ENCODE results near the gene ELANE. TPM values are rescaled to one million over a fixed set of nuclear protein-coding genes. Genes with fewer than 3 reads are reported as not detected.
"Not testable (repeated sequence)": the region's sequence is repeated elsewhere in the genome, so short reads cannot be mapped to it uniquely, and the experiment has no call there.

ELANE gene
- total RNA-seq, 1 experiment from 2014 or later, result not detected

DNA sequence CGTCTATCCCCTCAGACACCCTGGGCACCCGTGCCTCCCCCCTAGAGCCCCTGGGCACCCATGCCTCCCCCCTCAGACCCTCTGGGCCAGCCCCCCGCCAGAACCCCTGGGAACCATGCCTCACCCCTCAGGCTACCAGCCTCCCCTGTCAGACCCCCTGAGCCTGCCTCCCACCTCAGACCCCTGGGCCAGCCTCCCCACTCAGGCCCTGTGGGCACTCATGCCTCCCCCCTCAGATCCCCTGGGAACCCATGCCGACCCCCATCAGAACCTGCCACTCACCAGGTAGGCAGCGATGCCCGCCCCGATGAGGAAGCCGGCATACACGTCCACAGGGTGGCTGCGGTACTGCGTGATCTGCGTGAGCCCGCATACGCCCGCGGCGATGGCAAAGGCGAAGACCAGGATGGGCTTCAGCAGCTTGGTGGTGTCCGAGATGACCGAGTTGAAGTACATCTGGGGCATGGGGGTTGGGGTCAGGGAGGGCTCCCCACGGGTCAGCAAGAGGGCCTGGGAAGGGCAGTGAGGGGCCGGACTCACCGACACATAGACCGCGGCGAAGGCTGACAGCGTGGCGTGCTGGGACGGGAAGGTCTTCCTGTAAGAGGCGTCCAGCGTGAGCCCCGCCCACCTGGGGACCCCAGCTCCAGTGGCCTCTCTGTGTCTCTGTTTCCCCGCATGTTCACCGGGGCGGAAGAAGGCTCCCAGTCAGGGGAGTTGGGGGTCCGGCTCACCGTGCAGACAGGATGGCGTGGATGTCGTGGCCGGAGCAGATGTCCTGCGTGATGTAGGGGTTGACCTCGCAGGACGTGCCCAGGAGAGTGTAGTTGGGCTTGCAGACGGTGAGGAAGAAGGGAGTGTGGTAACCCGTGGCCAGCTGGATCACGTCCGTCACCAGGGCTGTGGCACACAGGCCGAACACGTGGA lies 37.7 kb upstream of the ELANE start:
- DNase-seq (ENCODE audit: low read depth), result no peak

DNA sequence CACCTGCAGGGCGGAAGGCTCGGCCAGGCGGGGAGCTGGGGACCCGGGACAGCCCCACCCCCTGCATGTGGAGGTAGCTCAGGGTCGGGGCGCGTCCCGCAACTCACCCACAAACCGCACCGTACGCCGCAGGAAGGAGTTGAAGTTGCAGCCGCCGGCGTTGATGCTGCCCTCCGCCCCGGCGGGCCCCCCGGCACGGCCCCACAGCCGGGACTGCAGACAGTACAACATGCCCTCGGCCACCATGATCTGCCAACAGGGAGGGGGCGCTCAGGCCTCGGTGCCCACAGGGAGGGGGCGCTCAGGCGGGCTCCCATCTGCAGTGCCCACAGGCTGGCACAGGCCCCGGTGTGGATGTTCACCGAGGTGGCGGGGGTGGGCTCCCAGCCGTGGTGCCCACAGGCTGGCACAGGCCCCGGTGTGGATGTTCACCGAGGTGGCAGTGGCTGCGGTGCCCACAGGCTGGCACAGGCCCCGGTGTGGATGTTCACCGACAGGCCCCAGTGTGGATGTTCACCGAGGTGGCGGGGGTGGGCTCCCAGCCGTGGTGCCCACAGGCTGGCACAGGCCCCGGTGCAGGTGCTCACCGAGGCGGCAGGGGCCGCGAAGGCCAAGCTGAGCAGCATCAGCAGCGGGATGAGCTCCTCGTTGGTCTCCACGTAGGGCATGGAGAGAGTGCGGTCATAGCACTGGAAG lies 36.9 kb upstream of the ELANE start:
- no peak for DNase-seq (ENCODE audit: low read depth)

GRCh38 chr19:815775-816499 lies 36.2 kb upstream of the ELANE start:
- no peak for DNase-seq (ENCODE audit: low read depth)

DNA sequence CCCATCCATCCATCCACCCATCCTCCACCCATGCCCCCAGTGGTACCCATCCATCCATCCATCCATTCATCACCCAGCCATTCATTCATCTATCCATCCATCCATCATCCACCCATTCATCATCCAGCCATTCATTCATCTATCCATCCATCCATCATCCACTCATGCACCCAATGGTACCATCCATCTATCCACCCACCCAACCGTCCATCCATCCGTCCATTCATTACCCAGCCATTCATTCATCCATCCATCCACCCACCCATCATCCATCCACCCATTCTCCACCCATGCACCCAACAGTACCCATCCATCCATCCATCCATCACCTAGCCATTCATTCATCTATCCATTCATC lies 35.6 kb upstream of the ELANE start:
- DNase-seq (ENCODE audit: low read depth), result no peak

DNA sequence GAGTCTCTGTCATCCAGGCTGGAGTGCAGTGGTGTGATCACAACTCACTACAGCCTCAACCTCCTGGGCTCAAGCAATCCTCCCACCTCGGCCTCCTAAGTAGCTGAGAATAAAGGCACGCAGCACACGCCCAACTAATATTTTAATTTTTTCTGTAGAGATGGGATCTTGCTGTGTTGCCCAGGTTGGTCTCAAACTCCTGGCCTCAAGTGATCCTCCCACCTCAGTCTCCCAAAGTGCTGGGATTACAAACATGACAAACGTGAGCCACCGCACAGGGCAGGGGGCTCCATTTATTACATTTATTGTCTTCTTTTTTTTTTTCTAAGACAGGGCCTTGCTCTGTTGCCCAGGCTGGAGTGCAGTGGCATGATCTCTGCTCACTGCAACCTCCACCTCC lies 31.9 kb upstream of the ELANE start:
- DNase-seq (ENCODE audit: low read depth), result not testable (repeated sequence)

- DNase-seq (ENCODE audit: low read depth), result no peak
Observed at GRCh38 chr19:821231-821824, 30.8 kb upstream of the ELANE start.

GRCh38 chr19:821825-822503 lies 30.1 kb upstream of the ELANE start, which contains the start of gene PLPPR3:
PLPPR3 (minus strand) TSS chr19:821955; CDS start chr19:821559, 396 bp downstream.
- no peak for DNase-seq (ENCODE audit: low read depth)

DNA sequence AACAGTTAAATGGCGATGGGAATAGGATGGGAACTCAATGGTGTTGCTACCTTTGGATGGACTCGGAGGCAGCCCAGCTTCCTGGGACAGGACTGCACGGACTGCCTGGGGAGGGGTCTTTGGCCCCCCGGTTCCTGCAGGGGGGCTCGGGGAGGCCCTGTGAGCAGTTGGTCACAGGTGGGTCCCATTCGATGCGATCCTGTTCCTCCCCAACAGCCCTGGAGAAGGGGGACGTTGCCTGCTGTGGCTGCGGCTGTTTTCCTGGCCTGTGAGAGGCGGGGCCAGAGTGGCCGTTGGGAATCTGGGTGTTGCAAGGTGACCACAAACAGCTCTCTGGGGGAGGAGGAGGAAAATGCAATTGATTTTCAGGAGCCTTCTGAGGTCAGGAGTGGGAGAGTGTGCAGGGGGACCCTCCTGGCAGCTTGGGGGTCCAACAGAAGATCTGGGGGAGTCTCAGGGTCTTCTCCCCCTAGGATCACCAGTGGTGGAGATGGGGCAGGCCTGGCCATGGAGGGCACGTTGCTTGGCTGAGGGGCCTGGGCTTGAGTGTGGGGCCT lies 28.5 kb upstream of the ELANE start:
- peak; percentile 58 for DNase-seq (ENCODE audit: low read depth)

- no peak for DNase-seq (ENCODE audit: low read depth)
Observed at GRCh38 chr19:824885-825284, 27.2 kb upstream of the ELANE start.

DNA sequence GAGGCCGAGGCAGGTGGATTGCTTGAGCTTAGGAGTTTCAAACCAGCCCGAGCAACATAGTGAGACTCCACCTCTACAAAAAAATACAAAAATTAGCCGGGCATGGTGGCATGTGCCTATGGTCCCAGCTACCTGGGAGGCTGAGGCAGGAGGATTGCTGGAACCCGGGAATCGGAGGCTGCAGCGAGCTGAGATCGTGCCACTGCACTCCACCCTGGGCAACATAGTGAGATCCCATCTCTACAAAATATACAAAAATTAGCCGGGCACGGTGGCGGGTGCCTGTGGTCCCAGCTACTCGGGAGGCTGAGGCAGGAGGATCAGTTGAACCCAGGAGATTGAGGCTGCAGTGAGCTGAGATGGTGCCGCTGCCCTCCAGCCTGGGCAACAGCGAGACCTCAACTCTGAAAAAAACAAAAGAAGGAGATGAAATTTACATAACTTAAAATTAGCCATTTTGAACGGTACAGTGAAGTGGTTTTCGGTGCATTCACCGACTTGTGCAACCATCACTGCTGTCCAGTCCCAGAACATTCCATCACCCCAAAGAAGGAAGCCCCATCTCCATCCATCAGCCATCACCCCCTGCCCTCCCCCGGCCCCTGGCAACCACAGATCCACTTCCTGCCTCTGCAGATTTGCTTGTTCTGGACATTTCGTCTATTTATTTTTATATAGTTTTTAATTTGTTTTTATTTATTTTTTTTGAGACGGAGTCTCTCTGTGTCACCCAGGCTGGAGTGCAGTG lies 26.0 kb upstream of the ELANE start:
- no peak for DNase-seq (ENCODE audit: low read depth)

DNA sequence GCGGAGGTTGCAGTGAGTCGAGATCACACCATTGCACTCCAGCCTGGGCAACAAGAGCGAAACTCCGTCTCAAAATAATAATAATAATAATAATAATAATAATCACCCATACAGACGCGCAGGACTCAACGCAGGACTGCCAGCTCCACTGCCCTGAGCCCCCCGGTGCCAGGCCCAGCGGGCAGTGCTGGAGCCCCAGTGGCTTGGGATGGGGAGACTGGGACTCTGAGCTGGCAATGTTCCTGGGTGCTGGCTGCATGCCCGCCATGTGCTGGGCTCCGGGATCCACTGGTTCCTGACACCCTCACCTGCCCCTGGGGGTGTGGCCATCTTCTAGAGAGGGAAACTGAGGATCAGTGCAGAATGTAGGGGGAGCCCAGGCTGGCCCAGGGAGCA lies 24.8 kb upstream of the ELANE start:
- no peak for DNase-seq (ENCODE audit: low read depth)

DNA sequence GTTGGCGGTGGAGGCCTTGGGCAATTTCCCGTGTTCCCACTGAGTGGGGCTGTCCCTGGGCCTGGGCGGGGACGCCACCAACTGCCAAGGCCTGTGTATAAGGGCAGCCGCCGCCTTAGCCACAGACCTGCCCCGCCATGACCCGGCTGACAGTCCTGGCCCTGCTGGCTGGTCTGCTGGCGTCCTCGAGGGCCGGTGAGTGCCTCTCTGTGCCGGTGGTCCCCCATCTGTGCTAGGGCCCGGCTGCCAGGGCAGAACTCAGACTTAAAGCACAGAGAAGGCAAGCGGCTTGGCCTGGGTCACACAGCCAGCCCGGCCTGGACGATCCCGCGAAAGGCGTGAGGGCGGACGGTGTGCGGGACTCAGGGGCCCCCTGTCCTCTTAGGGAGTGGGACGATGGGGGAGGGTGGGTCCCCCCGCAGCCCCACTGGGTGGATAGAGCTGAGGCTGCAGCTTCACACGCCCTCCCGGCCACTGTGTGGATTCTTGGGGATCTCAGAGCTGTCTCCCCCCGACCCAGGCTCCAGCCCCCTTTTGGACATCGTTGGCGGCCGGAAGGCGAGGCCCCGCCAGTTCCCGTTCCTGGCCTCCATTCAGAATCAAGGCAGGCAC lies 24.3 kb upstream of the ELANE start, which contains the start of gene AZU1:
TSS of gene AZU1 (plus strand) at position 128 of the 612 bp plus-strand sequence. CDS start at position 138, 10 bp downstream.
- peak; percentile 31 for DNase-seq (ENCODE audit: low read depth)

DNA sequence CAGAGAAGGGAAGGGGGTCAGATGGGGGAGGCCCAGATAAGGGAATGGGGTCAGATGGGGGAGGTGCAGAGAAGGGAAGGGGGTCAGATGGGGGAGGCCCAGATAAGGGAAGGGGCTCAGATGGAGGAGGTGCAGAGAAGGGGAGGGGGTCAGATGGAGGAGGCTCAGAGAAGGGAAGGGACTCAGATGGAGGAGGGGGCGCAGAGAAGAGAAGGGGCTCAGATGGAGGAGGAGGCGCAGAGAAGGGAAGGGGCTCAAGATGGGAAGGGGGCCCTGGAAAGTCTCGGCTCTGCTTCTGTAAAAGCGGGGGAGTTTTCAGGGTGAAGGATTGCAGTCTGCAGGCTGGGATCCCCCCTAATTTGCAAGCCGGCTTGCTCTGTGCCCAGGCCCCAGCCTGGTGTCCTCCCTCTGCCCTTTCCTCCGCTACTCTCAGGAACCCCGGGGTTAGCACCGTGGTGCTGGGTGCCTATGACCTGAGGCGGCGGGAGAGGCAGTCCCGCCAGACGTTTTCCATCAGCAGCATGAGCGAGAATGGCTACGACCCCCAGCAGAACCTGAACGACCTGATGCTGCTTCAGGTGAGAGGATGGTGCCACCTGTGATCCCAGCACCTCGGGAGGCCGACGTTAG lies 22.9 kb upstream of the ELANE start:
- no peak for DNase-seq (ENCODE audit: low read depth)

GRCh38 chr19:831407-832369 lies 20.4 kb upstream of the ELANE start:
- no peak for DNase-seq (ENCODE audit: low read depth)

- DNase-seq (ENCODE audit: low read depth), result no peak
Observed at GRCh38 chr19:834216-834615, 17.9 kb upstream of the ELANE start.

GRCh38 chr19:835210-835810 lies 16.8 kb upstream of the ELANE start:
- DNase-seq (ENCODE audit: low read depth), result no peak

DNA sequence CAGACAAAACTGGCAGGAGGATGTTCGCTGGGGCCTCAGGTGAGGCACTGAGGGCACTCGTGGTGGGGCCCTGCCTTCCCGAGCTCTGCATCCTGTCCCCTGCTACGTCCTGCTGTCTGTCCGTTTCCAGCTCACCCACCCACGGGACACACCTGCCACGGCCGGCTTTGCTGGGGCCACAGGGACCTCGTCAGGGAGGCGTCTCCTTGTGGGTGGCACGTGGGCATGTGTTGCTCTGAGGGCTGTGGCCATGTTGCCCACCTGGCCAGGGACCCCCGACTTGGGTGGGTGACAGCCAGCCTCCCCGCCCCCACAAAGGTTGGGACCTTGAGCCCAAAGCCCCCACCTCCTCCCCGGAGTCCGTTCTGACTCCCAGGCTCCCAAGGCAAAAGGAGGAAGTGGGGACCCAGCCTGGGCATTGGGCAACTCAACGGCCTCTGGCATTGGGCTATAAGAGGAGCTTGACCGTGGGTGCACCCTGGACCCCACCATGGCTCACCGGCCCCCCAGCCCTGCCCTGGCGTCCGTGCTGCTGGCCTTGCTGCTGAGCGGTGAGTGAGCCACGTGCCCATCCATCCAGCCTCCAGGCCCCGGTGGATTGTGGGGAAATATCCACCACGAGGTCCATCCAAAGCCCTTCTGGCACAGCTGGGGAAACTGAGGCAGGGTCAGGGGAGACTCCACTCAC lies 11.4 kb upstream of the ELANE start, which contains the start of gene PRTN3:
TSS of gene PRTN3 (plus strand) at position 481 of the 688 bp plus-strand sequence. CDS start at position 491, 10 bp downstream.
- DNase-seq (ENCODE audit: low read depth), result no peak

Measured in M059J (cell line).